WTC11 (cell line): ENCODE data around the gene KRT6C.

Source experiments
- ATF2 ChIP-seq: sonication (generic); formaldehyde crosslinking; IDR thresholded peaks from 2 replicates; pipeline ENCODE4 v1.8.1; 2022; ENCODE audit warnings: low read depth, missing genetic modification reagents, borderline replicate concordance
- CREB1 ChIP-seq: sonication (generic); formaldehyde crosslinking; IDR thresholded peaks from 2 replicates; pipeline ENCODE4 v1.8.0; 2023; ENCODE audit warnings: mild to moderate bottlenecking, missing genetic modification reagents
- CTCF ChIP-seq: fragments of 200-600 bp; IDR thresholded peaks from 2 replicates; pipeline ENCODE4 v1.8.0; 2022; ENCODE audit warnings: antibody characterized with exemption
- E2F4 ChIP-seq: sonication (generic); formaldehyde crosslinking; IDR thresholded peaks from 2 replicates; pipeline ENCODE4 v1.8.1; 2022; ENCODE audit warnings: low read depth, mild to moderate bottlenecking, moderate library complexity, missing genetic modification reagents, borderline replicate concordance
- TCF7 ChIP-seq: sonication (generic); formaldehyde crosslinking; IDR thresholded peaks from 2 replicates; pipeline ENCODE4 v1.8.0; 2022; ENCODE audit warnings: mild to moderate bottlenecking, low read depth, missing genetic modification reagents, moderate library complexity
- TEAD4 ChIP-seq: sonication (generic); formaldehyde crosslinking; IDR thresholded peaks from 2 replicates; pipeline ENCODE4 v1.8.0; 2022; ENCODE audit warnings: mild to moderate bottlenecking, missing genetic modification reagents
- USF2 ChIP-seq: sonication (generic); formaldehyde crosslinking; IDR thresholded peaks from 2 replicates; pipeline ENCODE4 v1.8.1; 2023; ENCODE audit warnings: mild to moderate bottlenecking, missing genetic modification reagents, moderate library complexity
- ZBTB21 ChIP-seq: sonication (generic); formaldehyde crosslinking; IDR thresholded peaks from 2 replicates; pipeline ENCODE4 v1.8.1; 2023; ENCODE audit warnings: mild to moderate bottlenecking, missing genetic modification reagents, borderline replicate concordance
- ZNF121 ChIP-seq: sonication (generic); formaldehyde crosslinking; IDR thresholded peaks from 2 replicates; pipeline ENCODE4 v1.8.0; 2023; ENCODE audit warnings: missing genetic modification reagents
- ZNF425 ChIP-seq: fragments of 250-450 bp; sonication (Bioruptor Pico); conservative IDR thresholded peaks from 2 replicates; pipeline ENCODE4 v1.9.0; 2021; ENCODE audit warnings: mild to moderate bottlenecking
- TF ChIP-seq, protein P1 (sequence below): sonication (generic); formaldehyde crosslinking; IDR thresholded peaks from 2 replicates; pipeline ENCODE4 v1.8.0; 2022; ENCODE audit warnings: mild to moderate bottlenecking, missing genetic modification reagents
- TF ChIP-seq, protein P2 (sequence below): sonication (generic); formaldehyde crosslinking; IDR thresholded peaks from 2 replicates; pipeline ENCODE4 v1.8.1; 2022; ENCODE audit warnings: missing genetic modification reagents, borderline replicate concordance
- TF ChIP-seq, protein P3 (sequence below): sonication (generic); formaldehyde crosslinking; IDR thresholded peaks from 2 replicates; pipeline ENCODE4 v1.8.0; 2022; ENCODE audit warnings: missing genetic modification reagents
- TF ChIP-seq, protein P4 (sequence below): sonication (generic); formaldehyde crosslinking; IDR thresholded peaks from 2 replicates; pipeline ENCODE4 v1.8.1; 2023; ENCODE audit warnings: mild to moderate bottlenecking, missing genetic modification reagents

DNA sequence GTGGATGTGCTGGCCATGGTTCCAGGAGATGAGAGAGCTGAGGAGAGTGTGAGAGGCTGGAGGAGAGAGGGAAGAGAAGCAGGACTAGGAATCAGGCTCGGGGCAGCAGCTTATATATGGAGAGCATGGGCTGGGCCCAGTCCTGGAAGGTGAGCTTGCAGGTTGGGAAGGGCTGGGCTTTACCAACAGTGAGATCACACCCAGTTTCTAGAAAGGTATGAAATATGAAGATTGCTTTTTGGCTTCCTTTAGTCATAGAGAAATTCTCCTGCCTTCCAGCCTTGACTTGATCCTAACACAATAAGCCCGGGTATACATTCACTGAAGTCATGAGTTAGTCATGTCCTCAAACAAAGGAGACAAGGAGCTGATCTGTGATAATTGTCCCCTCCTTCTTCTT lies 19.6 kb upstream of the KRT6C start, which contains the start of gene KRT6A:
- TF ChIP-seq CTCF (no peak), E2F4 (CRISPR knock-in tag) (no peak), ZNF425 (CRISPR knock-in tag) (no peak), ZBTB21 (no peak), CREB1 (no peak), TCF7 (CRISPR knock-in tag) (no peak), USF2 (CRISPR knock-in tag) (no peak), ZNF121 (CRISPR knock-in tag) (no peak), TEAD4 (CRISPR knock-in tag) (no peak), ATF2 (CRISPR knock-in tag) (no peak)
- TF ChIP-seq, protein P1, sequence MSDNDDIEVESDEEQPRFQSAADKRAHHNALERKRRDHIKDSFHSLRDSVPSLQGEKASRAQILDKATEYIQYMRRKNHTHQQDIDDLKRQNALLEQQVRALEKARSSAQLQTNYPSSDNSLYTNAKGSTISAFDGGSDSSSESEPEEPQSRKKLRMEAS (CRISPR knock-in tag) = no peak
- TF ChIP-seq, protein P2, sequence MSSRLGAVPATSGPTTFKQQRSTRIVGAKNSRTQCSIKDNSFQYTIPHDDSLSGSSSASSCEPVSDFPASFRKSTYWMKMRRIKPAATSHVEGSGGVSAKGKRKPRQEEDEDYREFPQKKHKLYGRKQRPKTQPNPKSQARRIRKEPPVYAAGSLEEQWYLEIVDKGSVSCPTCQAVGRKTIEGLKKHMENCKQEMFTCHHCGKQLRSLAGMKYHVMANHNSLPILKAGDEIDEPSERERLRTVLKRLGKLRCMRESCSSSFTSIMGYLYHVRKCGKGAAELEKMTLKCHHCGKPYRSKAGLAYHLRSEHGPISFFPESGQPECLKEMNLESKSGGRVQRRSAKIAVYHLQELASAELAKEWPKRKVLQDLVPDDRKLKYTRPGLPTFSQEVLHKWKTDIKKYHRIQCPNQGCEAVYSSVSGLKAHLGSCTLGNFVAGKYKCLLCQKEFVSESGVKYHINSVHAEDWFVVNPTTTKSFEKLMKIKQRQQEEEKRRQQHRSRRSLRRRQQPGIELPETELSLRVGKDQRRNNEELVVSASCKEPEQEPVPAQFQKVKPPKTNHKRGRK (CRISPR knock-in tag) = no peak
- TF ChIP-seq, protein P3, sequence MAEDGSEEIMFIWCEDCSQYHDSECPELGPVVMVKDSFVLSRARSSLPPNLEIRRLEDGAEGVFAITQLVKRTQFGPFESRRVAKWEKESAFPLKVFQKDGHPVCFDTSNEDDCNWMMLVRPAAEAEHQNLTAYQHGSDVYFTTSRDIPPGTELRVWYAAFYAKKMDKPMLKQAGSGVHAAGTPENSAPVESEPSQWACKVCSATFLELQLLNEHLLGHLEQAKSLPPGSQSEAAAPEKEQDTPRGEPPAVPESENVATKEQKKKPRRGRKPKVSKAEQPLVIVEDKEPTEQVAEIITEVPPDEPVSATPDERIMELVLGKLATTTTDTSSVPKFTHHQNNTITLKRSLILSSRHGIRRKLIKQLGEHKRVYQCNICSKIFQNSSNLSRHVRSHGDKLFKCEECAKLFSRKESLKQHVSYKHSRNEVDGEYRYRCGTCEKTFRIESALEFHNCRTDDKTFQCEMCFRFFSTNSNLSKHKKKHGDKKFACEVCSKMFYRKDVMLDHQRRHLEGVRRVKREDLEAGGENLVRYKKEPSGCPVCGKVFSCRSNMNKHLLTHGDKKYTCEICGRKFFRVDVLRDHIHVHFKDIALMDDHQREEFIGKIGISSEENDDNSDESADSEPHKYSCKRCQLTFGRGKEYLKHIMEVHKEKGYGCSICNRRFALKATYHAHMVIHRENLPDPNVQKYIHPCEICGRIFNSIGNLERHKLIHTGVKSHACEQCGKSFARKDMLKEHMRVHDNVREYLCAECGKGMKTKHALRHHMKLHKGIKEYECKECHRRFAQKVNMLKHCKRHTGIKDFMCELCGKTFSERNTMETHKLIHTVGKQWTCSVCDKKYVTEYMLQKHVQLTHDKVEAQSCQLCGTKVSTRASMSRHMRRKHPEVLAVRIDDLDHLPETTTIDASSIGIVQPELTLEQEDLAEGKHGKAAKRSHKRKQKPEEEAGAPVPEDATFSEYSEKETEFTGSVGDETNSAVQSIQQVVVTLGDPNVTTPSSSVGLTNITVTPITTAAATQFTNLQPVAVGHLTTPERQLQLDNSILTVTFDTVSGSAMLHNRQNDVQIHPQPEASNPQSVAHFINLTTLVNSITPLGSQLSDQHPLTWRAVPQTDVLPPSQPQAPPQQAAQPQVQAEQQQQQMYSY (CRISPR knock-in tag) = no peak
- TF ChIP-seq, protein P4, sequence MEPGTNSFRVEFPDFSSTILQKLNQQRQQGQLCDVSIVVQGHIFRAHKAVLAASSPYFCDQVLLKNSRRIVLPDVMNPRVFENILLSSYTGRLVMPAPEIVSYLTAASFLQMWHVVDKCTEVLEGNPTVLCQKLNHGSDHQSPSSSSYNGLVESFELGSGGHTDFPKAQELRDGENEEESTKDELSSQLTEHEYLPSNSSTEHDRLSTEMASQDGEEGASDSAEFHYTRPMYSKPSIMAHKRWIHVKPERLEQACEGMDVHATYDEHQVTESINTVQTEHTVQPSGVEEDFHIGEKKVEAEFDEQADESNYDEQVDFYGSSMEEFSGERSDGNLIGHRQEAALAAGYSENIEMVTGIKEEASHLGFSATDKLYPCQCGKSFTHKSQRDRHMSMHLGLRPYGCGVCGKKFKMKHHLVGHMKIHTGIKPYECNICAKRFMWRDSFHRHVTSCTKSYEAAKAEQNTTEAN (CRISPR knock-in tag) = no peak
